ENCODE data around the gene ERICH2.

Gene ERICH2

DNA sequence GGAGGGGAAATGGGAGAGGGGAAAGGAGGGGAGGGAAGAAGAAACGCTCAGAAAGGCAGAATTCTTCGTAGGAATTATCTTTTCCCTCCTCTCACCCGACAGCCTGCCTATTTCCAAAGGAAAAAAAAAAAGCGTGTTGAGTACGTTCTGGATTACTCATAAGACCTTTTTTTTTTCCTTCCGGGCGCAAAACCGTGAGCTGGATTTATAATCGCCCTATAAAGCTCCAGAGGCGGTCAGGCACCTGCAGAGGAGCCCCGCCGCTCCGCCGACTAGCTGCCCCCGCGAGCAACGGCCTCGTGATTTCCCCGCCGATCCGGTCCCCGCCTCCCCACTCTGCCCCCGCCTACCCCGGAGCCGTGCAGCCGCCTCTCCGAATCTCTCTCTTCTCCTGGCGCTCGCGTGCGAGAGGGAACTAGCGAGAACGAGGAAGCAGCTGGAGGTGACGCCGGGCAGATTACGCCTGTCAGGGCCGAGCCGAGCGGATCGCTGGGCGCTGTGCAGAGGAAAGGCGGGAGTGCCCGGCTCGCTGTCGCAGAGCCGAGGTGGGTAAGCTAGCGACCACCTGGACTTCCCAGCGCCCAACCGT is 46.4 kb downstream of the ERICH2 start, which contains the start of gene GAD1 (continued):
- TF ChIP-seq, protein P1, sequence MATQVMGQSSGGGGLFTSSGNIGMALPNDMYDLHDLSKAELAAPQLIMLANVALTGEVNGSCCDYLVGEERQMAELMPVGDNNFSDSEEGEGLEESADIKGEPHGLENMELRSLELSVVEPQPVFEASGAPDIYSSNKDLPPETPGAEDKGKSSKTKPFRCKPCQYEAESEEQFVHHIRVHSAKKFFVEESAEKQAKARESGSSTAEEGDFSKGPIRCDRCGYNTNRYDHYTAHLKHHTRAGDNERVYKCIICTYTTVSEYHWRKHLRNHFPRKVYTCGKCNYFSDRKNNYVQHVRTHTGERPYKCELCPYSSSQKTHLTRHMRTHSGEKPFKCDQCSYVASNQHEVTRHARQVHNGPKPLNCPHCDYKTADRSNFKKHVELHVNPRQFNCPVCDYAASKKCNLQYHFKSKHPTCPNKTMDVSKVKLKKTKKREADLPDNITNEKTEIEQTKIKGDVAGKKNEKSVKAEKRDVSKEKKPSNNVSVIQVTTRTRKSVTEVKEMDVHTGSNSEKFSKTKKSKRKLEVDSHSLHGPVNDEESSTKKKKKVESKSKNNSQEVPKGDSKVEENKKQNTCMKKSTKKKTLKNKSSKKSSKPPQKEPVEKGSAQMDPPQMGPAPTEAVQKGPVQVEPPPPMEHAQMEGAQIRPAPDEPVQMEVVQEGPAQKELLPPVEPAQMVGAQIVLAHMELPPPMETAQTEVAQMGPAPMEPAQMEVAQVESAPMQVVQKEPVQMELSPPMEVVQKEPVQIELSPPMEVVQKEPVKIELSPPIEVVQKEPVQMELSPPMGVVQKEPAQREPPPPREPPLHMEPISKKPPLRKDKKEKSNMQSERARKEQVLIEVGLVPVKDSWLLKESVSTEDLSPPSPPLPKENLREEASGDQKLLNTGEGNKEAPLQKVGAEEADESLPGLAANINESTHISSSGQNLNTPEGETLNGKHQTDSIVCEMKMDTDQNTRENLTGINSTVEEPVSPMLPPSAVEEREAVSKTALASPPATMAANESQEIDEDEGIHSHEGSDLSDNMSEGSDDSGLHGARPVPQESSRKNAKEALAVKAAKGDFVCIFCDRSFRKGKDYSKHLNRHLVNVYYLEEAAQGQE (tag by site-specific recombination; IDR thresholded peaks at IDR 0.05): no peak
- TF ChIP-seq SETDB1 (IDR thresholded peaks at IDR 0.05; ENCODE audit: insufficient read length, low read length): no peak
- no peak for TF ChIP-seq ZNF169 (tag by site-specific recombination; IDR thresholded peaks at IDR 0.05)
- TF ChIP-seq ZNF670 (tag by site-specific recombination; IDR thresholded peaks at IDR 0.05; ENCODE audit: low read depth): no peak
- TF ChIP-seq ZNF416 (tag by site-specific recombination; IDR thresholded peaks at IDR 0.05): no peak
- no peak for TF ChIP-seq ZXDB (tag by site-specific recombination; IDR thresholded peaks at IDR 0.05)
- no peak for TF ChIP-seq ZNF776 (tag by site-specific recombination; IDR thresholded peaks at IDR 0.05; ENCODE audit: borderline replicate concordance)
- no peak for TF ChIP-seq ZNF658 (tag by site-specific recombination; IDR thresholded peaks at IDR 0.05)
- TF ChIP-seq, protein P2, sequence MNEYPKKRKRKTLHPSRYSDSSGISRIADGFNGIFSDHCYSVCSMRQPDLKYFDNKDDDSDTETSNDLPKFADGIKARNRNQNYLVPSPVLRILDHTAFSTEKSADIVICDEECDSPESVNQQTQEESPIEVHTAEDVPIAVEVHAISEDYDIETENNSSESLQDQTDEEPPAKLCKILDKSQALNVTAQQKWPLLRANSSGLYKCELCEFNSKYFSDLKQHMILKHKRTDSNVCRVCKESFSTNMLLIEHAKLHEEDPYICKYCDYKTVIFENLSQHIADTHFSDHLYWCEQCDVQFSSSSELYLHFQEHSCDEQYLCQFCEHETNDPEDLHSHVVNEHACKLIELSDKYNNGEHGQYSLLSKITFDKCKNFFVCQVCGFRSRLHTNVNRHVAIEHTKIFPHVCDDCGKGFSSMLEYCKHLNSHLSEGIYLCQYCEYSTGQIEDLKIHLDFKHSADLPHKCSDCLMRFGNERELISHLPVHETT (tag by site-specific recombination; IDR thresholded peaks at IDR 0.05): no peak
- no peak for TF ChIP-seq ZNF555 (tag by site-specific recombination; conservative IDR thresholded peaks at IDR 0.05)
- no peak for TF ChIP-seq KLF10 (tag by site-specific recombination; IDR thresholded peaks at IDR 0.05)
- TF ChIP-seq, protein P3, sequence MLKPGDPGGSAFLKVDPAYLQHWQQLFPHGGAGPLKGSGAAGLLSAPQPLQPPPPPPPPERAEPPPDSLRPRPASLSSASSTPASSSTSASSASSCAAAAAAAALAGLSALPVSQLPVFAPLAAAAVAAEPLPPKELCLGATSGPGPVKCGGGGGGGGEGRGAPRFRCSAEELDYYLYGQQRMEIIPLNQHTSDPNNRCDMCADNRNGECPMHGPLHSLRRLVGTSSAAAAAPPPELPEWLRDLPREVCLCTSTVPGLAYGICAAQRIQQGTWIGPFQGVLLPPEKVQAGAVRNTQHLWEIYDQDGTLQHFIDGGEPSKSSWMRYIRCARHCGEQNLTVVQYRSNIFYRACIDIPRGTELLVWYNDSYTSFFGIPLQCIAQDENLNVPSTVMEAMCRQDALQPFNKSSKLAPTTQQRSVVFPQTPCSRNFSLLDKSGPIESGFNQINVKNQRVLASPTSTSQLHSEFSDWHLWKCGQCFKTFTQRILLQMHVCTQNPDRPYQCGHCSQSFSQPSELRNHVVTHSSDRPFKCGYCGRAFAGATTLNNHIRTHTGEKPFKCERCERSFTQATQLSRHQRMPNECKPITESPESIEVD (tag by site-specific recombination; IDR thresholded peaks at IDR 0.05): no peak
- peak; percentile 52 for TF ChIP-seq ZBTB17 (tag by site-specific recombination; IDR thresholded peaks at IDR 0.05)
- no peak for TF ChIP-seq KLF7 (tag by site-specific recombination; IDR thresholded peaks at IDR 0.05; ENCODE audit: borderline replicate concordance)
- TF ChIP-seq, protein P4, sequence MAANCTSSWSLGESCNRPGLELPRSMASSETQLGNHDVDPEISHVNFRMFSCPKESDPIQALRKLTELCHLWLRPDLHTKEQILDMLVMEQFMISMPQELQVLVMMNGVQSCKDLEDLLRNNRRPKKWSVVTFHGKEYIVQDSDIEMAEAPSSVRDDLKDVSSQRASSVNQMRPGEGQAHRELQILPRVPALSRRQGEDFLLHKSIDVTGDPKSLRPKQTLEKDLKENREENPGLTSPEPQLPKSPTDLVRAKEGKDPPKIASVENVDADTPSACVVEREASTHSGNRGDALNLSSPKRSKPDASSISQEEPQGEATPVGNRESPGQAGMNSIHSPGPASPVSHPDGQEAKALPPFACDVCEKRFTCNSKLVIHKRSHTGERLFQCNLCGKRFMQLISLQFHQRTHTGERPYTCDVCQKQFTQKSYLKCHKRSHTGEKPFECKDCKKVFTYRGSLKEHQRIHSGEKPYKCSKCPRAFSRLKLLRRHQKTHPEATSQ (tag by site-specific recombination; IDR thresholded peaks at IDR 0.05): no peak
- no peak for TF ChIP-seq ZNF324 (tag by site-specific recombination; IDR thresholded peaks at IDR 0.05)
- TF ChIP-seq TRIM28 (IDR thresholded peaks at IDR 0.05; ENCODE audit: borderline replicate concordance, low read length): no peak
- TF ChIP-seq ZEB2 (tag by site-specific recombination; IDR thresholded peaks at IDR 0.05): 0 out of 2 replicates have a peak, but pooled peaks have one; percentile 37
- TF ChIP-seq ZFP37 (tag by site-specific recombination; IDR thresholded peaks at IDR 0.05): no peak
- no peak for TF ChIP-seq ZNF423 (tag by site-specific recombination; IDR thresholded peaks at IDR 0.05)

Data from HEK293 (cell line).